22Rv1 (cell line): ENCODE results near the gene CCDC88A.

Experiments
- CTCF ChIP-seq: fragments of 450-650 bp; IDR thresholded peaks from 2 replicates; pipeline ENCODE4 v1.5.1; 2017; ENCODE audit warnings: mild to moderate bottlenecking
- ZFX ChIP-seq: fragments of 450-650 bp; IDR thresholded peaks from 2 replicates; pipeline ENCODE4 v1.6.1; 2017; ENCODE audit warnings: antibody characterized with exemption, borderline replicate concordance

DNA sequence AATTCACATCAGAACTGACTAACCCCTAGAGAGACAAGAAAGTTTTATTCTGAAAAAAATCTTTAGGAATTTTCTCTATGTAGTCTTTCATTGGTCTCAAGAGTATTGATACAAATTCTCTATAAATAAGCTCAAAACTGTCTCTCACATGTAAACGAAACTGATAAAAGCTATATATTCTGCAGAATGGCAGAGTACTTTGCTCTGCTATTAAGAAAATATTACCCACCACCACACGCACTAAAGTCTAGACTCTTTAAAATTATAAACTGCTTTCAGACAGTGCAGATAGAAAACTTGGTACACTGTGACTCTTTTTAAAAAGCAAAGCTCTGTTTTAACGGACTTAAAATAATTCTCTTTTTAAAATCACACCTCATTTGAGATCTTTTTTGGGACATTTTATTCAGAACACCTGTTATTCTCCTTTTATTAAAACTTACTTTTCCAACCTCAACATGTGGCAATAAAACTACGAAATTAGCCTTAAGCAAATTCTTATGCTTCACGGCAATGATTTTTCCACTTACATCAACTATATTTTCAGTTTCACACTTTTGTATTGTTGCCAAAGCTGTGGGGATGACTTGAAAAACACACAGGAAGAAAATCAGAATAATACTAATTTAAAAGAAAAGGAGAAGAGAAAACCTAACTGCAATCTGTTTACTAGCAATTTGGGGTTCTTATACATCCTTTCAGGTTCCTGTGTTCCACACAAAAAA lies 58.0 kb downstream of the CCDC88A start:
- TF ChIP-seq CTCF, result no peak
- TF ChIP-seq ZFX, result no peak
